IMR-90 (cell line): ENCODE measurements around the gene PANX1. TPM values are rescaled to one million over a fixed set of nuclear protein-coding genes. Genes with fewer than 3 reads are reported as not detected.

Experiments
- ATAC-seq: fragments of 200-7000 bp; cut with Tn5 transposase; 2 replicates; pipeline ENCODE4 v1.9.1; 2020; ENCODE audit warnings: low read depth, mild to moderate bottlenecking, moderate library complexity
- BruUV-seq: library from RNA; stranded (reverse); fragments of 400-500 nt; replicated peaks from 2 replicates; lab custom pipeline; 2021; lab: Mats Ljungman, UMichigan
- CTCF ChIA-PET: fragments of 300-600 bp; formaldehyde crosslinking; extraction: SDS; loops from one replicate; lab custom pipeline; 2021; ENCODE audit warnings: antibody characterized with exemption; lab: Yijun Ruan, JAX
- POLR2A ChIA-PET: fragments of 300-600 bp; sonication (Branson Sonifier 250); formaldehyde crosslinking; loops from one replicate; lab custom pipeline; 2022; ENCODE audit warnings: antibody characterized with exemption; ENCODE audit not compliant: unreplicated experiment; lab: Charles Lee
- DNase-seq: peaks from one replicate; pipeline ENCODE4 v3.0.0; 2013
- H2AFZ ChIP-seq: replicated peaks from 2 replicates; pipeline ENCODE3; 2013; ENCODE audit warnings: low read length, mild to moderate bottlenecking; ENCODE audit not compliant: poor library complexity
- H2AK5ac ChIP-seq: 2 replicates; pipeline ENCODE4 v1.6.1; 2013; ENCODE audit warnings: low read depth, low read length, inconsistent platforms
- H2AK9ac ChIP-seq: replicated peaks from 2 replicates; pipeline ENCODE3; 2013; ENCODE audit warnings: mild to moderate bottlenecking, low read depth, low read length, moderate library complexity; ENCODE audit not compliant: poor library complexity
- H2BK120ac ChIP-seq: 2 replicates; pipeline ENCODE4 v1.6.1; 2013; ENCODE audit warnings: low read depth, low read length, inconsistent platforms
- H2BK15ac ChIP-seq: 3 replicates; pipeline ENCODE4 v1.6.1; 2013; ENCODE audit warnings: low read depth, low read length, inconsistent platforms
- H2BK20ac ChIP-seq: 2 replicates; pipeline ENCODE4 v1.6.1; 2013; ENCODE audit warnings: low read depth, mild to moderate bottlenecking, inconsistent platforms, low read length, moderate library complexity
- H2BK5ac ChIP-seq: 2 replicates; pipeline ENCODE4 v1.6.1; 2013; ENCODE audit warnings: mild to moderate bottlenecking, low read depth, low read length, inconsistent platforms; ENCODE audit not compliant: poor library complexity, severe bottlenecking
- H3K14ac ChIP-seq: replicated peaks from 2 replicates; pipeline ENCODE4 v1.6.1; 2013; ENCODE audit warnings: low read depth, low read length, inconsistent platforms
- H3K18ac ChIP-seq: 2 replicates; pipeline ENCODE4 v1.6.1; 2013; ENCODE audit warnings: low read depth, low read length, control low read depth
- H3K23ac ChIP-seq: 2 replicates; pipeline ENCODE4 v1.6.1; 2013; ENCODE audit warnings: low read depth, low read length, inconsistent platforms
- H3K27ac ChIP-seq: 2 replicates; pipeline ENCODE4 v1.5.1; 2013; ENCODE audit warnings: mild to moderate bottlenecking, control low read depth, low read length; ENCODE audit not compliant: insufficient read depth
- H3K27me3 ChIP-seq: 2 replicates; pipeline ENCODE4 v1.6.1; 2013; ENCODE audit warnings: low read length; ENCODE audit not compliant: control insufficient read depth, insufficient read depth
- H3K36me3 ChIP-seq: 2 replicates; pipeline ENCODE4 v1.6.1; 2013; ENCODE audit warnings: low read length, mixed read lengths; ENCODE audit not compliant: control insufficient read depth, insufficient read depth
- H3K4ac ChIP-seq: 2 replicates; pipeline ENCODE4 v1.6.1; 2013; ENCODE audit warnings: low read depth, low read length, inconsistent platforms
- H3K4me1 ChIP-seq: 2 replicates; pipeline ENCODE4 v1.6.1; 2013; ENCODE audit warnings: low read length, mixed read lengths; ENCODE audit not compliant: control insufficient read depth, insufficient read depth
- H3K4me2 ChIP-seq: 2 replicates; pipeline ENCODE4 v1.6.1; 2013; ENCODE audit warnings: low read depth, mild to moderate bottlenecking, control low read depth, low read length, moderate library complexity
- H3K4me3 ChIP-seq: 2 replicates; pipeline ENCODE4 v1.5.1; 2013; ENCODE audit warnings: low read depth, mild to moderate bottlenecking, control low read depth, low read length, moderate library complexity; ENCODE audit not compliant: insufficient read depth
- H3K56ac ChIP-seq: 2 replicates; pipeline ENCODE4 v1.6.1; 2013; ENCODE audit warnings: low read length, inconsistent platforms; ENCODE audit not compliant: insufficient read depth; ENCODE audit errors: extremely low read depth
- H3K79me1 ChIP-seq, 2 experiments: 2 replicates each; pipeline ENCODE4 v1.6.1; 2013; ENCODE audit warnings: low read length in 2 of 2, inconsistent platforms in 1 of 2, low read depth in 1 of 2
- H3K9ac ChIP-seq: 2 replicates; pipeline ENCODE4 v1.6.1; 2013; ENCODE audit warnings: low read depth, low read length, control low read depth
- H3K9me1 ChIP-seq: 2 replicates; pipeline ENCODE4 v1.6.1; 2013; ENCODE audit warnings: low read length, inconsistent platforms; ENCODE audit not compliant: insufficient read depth
- H3K9me3 ChIP-seq: 2 replicates; pipeline ENCODE4 v1.6.1; 2013; ENCODE audit warnings: low read length; ENCODE audit not compliant: control insufficient read depth, insufficient read depth
- H4K20me1 ChIP-seq: 2 replicates; pipeline ENCODE4 v1.6.1; 2013; ENCODE audit warnings: low read length, inconsistent platforms; ENCODE audit not compliant: insufficient read depth
- H4K5ac ChIP-seq: 2 replicates; pipeline ENCODE4 v1.6.1; 2013; ENCODE audit warnings: mild to moderate bottlenecking, low read depth, low read length, control low read depth
- H4K8ac ChIP-seq, 2 experiments: 2 replicates each; pipeline ENCODE4 v1.6.1; 2013; ENCODE audit warnings: low read depth in 2 of 2, low read length in 2 of 2, control low read depth in 1 of 2, inconsistent platforms in 1 of 2
- H4K91ac ChIP-seq: 2 replicates; pipeline ENCODE4 v1.6.1; 2013; ENCODE audit warnings: low read depth, low read length, inconsistent platforms; ENCODE audit not compliant: insufficient read depth
- CHD1 ChIP-seq: IDR thresholded peaks from 2 replicates; pipeline ENCODE4 v1.6.1; 2012; ENCODE audit warnings: low read depth, low read length, improper control_type of control experiment
- MXI1 ChIP-seq: IDR thresholded peaks from 2 replicates; pipeline ENCODE4 v1.6.1; 2012; ENCODE audit warnings: low read depth, mild to moderate bottlenecking, low read length, moderate library complexity, borderline replicate concordance
- POLR2A ChIP-seq: IDR thresholded peaks from 2 replicates; pipeline ENCODE4 v1.6.1; 2012; ENCODE audit warnings: mild to moderate bottlenecking, low read depth, low read length
- RFX5 ChIP-seq: IDR thresholded peaks from 2 replicates; pipeline ENCODE4 v1.8.0; 2012; ENCODE audit warnings: low read depth, mild to moderate bottlenecking, low read length, moderate library complexity
- SMC3 ChIP-seq: fragments of 150-350 bp; IDR thresholded peaks from 2 replicates; pipeline ENCODE4 v1.6.1; 2016; ENCODE audit warnings: low read depth, mild to moderate bottlenecking, antibody characterized with exemption, low read length, moderate library complexity
- WGBS, 2 experiments: methylation state at CpG; one replicate each; pipeline versions ENCODE4 v1.1.5 to v1.1.7; 2013; ENCODE audit warnings: missing lambda C conversion rate in 2 of 2; ENCODE audit not compliant: insufficient read length in 1 of 2; ENCODE audit errors: extremely low coverage in 2 of 2; 5-methylcytosine and 5-hydroxymethylcytosine counted together
- dilution Hi-C: fragments of 300-500 bp; cut with HindIII; formaldehyde crosslinking; loops from one replicate; pipeline ENCODE4 v1.14.3; 2018; ENCODE audit warnings: low sequenced_read_pairs; ENCODE audit not compliant: unreplicated experiment
- in situ Hi-C: fragments of 300-500 bp; cut with MboI; formaldehyde crosslinking; loops from 3 replicates; pipeline ENCODE4 v1.14.3; 2019; ENCODE audit warnings: low sequenced_read_pairs, inconsistent platforms, mixed read lengths
- intact Hi-C: fragments of 100-400 bp; cut with micrococcal nuclease; formaldehyde crosslinking; loops from 2 replicates; pipeline ENCODE4 v1.10.0; 2022
- polyA plus RNA-seq, 3 experiments: library from polyadenylated mRNA; depleted of rRNA; stranded (reverse); fragments of >200 nt; gene quantifications; 2 replicates each; pipeline ENCODE4 v1.2.3, GENCODE V29; 2012; ENCODE audit warnings: low replicate concordance in 1 of 3
- total RNA-seq: library from RNA; depleted of rRNA; stranded (reverse); fragments of >200 nt; gene quantifications from 2 replicates; pipeline ENCODE4 v1.2.3, GENCODE V29; 2012
- TF ChIP-seq, protein P1 (sequence below): fragments of 150-350 bp; IDR thresholded peaks from 2 replicates; pipeline ENCODE4 v1.6.1; 2016; ENCODE audit warnings: low read depth, mild to moderate bottlenecking, low read length, moderate library complexity, borderline replicate concordance
- TF ChIP-seq, protein P2 (sequence below): fragments of 150-350 bp; IDR thresholded peaks from 2 replicates; pipeline ENCODE4 v1.6.1; 2017; ENCODE audit warnings: mild to moderate bottlenecking, antibody characterized with exemption, low read length, low read depth
- TF ChIP-seq, protein P3 (sequence below): conservative IDR thresholded peaks from 2 replicates; pipeline ENCODE4 v1.5.1; 2012; ENCODE audit warnings: mild to moderate bottlenecking, low read depth, low read length, improper control_type of control experiment

The PANX1 gene
- total and polyA plus RNA-seq, 2 of the 4 experiments (the other 2 are of a cell fraction), result 29.8 to 70.8 TPM

DNA sequence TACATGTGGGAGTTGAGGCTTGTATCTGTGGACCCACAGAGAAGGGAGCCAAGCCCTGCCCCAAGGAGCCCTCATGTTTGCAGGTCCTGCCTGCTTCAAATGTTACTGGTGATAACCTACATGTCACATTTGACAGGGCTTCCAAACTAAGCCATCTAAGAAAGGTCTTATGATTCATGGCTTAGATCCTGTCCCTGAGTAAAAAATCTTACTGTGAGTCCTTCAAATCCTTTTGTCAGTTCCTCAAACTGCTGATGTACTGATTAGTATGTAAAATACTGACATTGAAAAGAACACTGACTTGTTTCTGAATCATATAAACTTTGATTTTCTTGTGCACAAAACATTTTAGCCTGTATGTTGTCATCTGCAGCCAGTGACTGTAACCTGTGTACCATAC, 1.0 kb upstream of the PANX1 start (continued):
- TF ChIP-seq RFX5 (no peak), CHD1 (no peak), MXI1 (no peak), POLR2A (no peak)
- TF ChIP-seq, protein P1, sequence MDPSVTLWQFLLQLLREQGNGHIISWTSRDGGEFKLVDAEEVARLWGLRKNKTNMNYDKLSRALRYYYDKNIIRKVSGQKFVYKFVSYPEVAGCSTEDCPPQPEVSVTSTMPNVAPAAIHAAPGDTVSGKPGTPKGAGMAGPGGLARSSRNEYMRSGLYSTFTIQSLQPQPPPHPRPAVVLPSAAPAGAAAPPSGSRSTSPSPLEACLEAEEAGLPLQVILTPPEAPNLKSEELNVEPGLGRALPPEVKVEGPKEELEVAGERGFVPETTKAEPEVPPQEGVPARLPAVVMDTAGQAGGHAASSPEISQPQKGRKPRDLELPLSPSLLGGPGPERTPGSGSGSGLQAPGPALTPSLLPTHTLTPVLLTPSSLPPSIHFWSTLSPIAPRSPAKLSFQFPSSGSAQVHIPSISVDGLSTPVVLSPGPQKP, result no peak

DNA sequence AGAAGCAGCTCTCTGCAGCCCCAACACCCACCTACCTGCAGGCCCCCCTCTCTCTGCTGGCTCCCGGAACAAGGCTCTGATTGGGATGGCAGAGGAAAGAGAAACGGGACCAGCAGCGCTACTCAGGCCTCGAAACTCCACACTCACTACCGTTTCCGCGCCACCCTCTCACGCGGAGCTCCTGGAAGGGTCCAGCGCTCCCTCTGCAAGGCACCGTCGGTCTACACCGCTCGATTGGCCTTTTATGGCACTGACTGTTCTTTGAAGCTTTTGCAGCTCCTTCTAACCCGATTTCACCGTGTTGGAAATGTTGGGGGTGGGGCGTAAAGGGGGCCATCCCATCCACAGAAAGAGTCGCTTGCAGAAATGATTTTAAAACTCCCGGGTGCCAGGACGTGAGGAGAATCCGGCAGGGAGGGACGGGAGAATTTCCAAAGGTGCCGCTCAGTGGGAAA, 323 bp upstream of the PANX1 start:
- ATAC-seq (peak; percentile 16), DNase-seq (no peak)
- in situ Hi-C loops, result loop anchor here (25.0 kb wide), 3 partner anchors 634 to 1116 kb away; partner anchors contain the start of gene AMOTL1
- ChIA-PET CTCF (interaction anchor here (0.6 to 1.1 kb wide), 2 partner anchors 139 to 198 kb away, joined by 4 read pairs; no protein-coding TSS in a partner anchor), POLR2A (interaction anchor here (0.7 to 1.1 kb wide), 4 partner anchors 26 to 926 kb away, joined by 3 to 12 read pairs (median 4); no protein-coding TSS in a partner anchor)
- peak overlapping the region; percentile 65 for H3K4me2 ChIP-seq
- H3K27ac ChIP-seq, result peak overlapping the region; percentile 90
- H3K9ac ChIP-seq, result peak overlapping the region; percentile 78
- no peaks in the 10 kb centered on the region for H3K9me3 ChIP-seq
- H3K4me1 ChIP-seq, result peaks cover 13% of the 10 kb centered on the region
- peak overlapping the region; percentile 76 for H4K5ac ChIP-seq
- H3K23ac ChIP-seq, result peak overlapping the region; percentile 96
- H3K79me1 ChIP-seq, result peaks cover 12 to 57% of the 10 kb centered on the region in 2 experiments; a peak in 3 of 4 replicates
- H2BK5ac ChIP-seq, result peak overlapping the region; percentile 92
- H4K91ac ChIP-seq, result peak overlapping the region; percentile 83
- dilution Hi-C loops, result no loop called here
- no peaks in the 10 kb centered on the region for H3K36me3 ChIP-seq
- H4K8ac ChIP-seq, result peak overlapping the region; percentile 67 to 71
- peaks cover 18% of the 10 kb centered on the region for H3K9me1 ChIP-seq
- H3K4me3 ChIP-seq, result peak overlapping the region; percentile 88
- H3K18ac ChIP-seq, result peak overlapping the region; percentile 49
- peak overlapping the region; percentile 87 for H2AK5ac ChIP-seq
- no peaks in the 10 kb centered on the region for H3K27me3 ChIP-seq
- peak overlapping the region; percentile 6 for H2BK20ac ChIP-seq
- H2BK15ac ChIP-seq, result peak overlapping the region; percentile 22; the same call in 2 of the 3 replicates
- peak overlapping the region; percentile 94 for H3K56ac ChIP-seq
- 0% methylated on average over 6 of the region's 23 CpGs; no CpG with 5 or more reads in 1 of the 2 experiments for WGBS, 2 experiments
- H4K20me1 ChIP-seq, result peaks cover 25% of the 10 kb centered on the region
- H3K4ac ChIP-seq, result peak overlapping the region; percentile 97
- H2AFZ ChIP-seq, result peak overlapping the region; percentile 95
- intact Hi-C loops, result loop anchor here (2.0 kb wide), 1 partner anchor 208 kb away; no protein-coding TSS in a partner anchor
- TF ChIP-seq SMC3 (no peak), CHD1 (peak; percentile 62; the same call in 1 of the 2 replicates)
- TF ChIP-seq, protein P2, sequence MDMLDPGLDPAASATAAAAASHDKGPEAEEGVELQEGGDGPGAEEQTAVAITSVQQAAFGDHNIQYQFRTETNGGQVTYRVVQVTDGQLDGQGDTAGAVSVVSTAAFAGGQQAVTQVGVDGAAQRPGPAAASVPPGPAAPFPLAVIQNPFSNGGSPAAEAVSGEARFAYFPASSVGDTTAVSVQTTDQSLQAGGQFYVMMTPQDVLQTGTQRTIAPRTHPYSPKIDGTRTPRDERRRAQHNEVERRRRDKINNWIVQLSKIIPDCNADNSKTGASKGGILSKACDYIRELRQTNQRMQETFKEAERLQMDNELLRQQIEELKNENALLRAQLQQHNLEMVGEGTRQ, result no peak
- TF ChIP-seq, protein P3, sequence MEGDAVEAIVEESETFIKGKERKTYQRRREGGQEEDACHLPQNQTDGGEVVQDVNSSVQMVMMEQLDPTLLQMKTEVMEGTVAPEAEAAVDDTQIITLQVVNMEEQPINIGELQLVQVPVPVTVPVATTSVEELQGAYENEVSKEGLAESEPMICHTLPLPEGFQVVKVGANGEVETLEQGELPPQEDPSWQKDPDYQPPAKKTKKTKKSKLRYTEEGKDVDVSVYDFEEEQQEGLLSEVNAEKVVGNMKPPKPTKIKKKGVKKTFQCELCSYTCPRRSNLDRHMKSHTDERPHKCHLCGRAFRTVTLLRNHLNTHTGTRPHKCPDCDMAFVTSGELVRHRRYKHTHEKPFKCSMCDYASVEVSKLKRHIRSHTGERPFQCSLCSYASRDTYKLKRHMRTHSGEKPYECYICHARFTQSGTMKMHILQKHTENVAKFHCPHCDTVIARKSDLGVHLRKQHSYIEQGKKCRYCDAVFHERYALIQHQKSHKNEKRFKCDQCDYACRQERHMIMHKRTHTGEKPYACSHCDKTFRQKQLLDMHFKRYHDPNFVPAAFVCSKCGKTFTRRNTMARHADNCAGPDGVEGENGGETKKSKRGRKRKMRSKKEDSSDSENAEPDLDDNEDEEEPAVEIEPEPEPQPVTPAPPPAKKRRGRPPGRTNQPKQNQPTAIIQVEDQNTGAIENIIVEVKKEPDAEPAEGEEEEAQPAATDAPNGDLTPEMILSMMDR, result no peak
- peak overlapping the region; percentile 92 for H2AK9ac ChIP-seq
- no TSS peak for BruUV-seq
- peak overlapping the region; percentile 90 for H2BK120ac ChIP-seq
- H3K14ac ChIP-seq, result peak overlapping the region; percentile 91
